RWPE2 (cell line): ENCODE results near the gene EYA2.

Source experiments
- ATAC-seq: fragments of 200-7000 bp; cut with Tn5 transposase; 3 replicates; pipeline ENCODE4 v1.9.1; 2021; ENCODE audit warnings: low read depth
- DNase-seq: peaks from one replicate; pipeline ENCODE4 v3.0.0-alpha.2; 2020; ENCODE audit warnings: low spot score
- H3K27ac ChIP-seq: fragments of 450-650 bp; 2 replicates; pipeline ENCODE4 v1.5.1; 2017; ENCODE audit warnings: mild to moderate bottlenecking; ENCODE audit not compliant: poor library complexity, severe bottlenecking
- H3K27me3 ChIP-seq: fragments of 250-450 bp; sonication (Bioruptor Pico); 2 replicates; pipeline ENCODE4 v1.5.1; 2021; ENCODE audit warnings: mild to moderate bottlenecking, moderate library complexity; ENCODE audit not compliant: insufficient read depth, poor library complexity, severe bottlenecking
- H3K36me3 ChIP-seq: fragments of 250-450 bp; sonication (Bioruptor Pico); 2 replicates; pipeline ENCODE4 v1.5.1; 2020; ENCODE audit warnings: low read depth, mild to moderate bottlenecking, moderate library complexity
- H3K4me1 ChIP-seq: fragments of 250-450 bp; sonication (Bioruptor Pico); 2 replicates; pipeline ENCODE4 v1.5.1; 2021; ENCODE audit warnings: mild to moderate bottlenecking, moderate library complexity; ENCODE audit not compliant: insufficient read depth, poor library complexity, severe bottlenecking
- H3K4me3 ChIP-seq: fragments of 250-450 bp; sonication (Bioruptor Pico); 2 replicates; pipeline ENCODE4 v1.5.1; 2021; ENCODE audit warnings: mild to moderate bottlenecking, moderate library complexity; ENCODE audit not compliant: severe bottlenecking
- H3K9me3 ChIP-seq: fragments of 250-450 bp; sonication (Bioruptor Pico); 2 replicates; pipeline ENCODE4 v1.5.1; 2021; ENCODE audit warnings: mild to moderate bottlenecking, moderate library complexity; ENCODE audit not compliant: severe bottlenecking
- CTCF ChIP-seq: fragments of 450-650 bp; IDR thresholded peaks from one replicate; pipeline ENCODE4 v1.5.1; 2017; ENCODE audit warnings: mild to moderate bottlenecking, moderate library complexity; ENCODE audit not compliant: poor library complexity, severe bottlenecking

The EYA2 gene

GRCh38 chr20:47024461-47024937, 129.9 kb downstream of the EYA2 start:
- H3K27me3 ChIP-seq, result no peaks in the 10 kb centered on the region
- no peak for TF ChIP-seq CTCF
- DNase-seq (no peak), ATAC-seq (no peak)
- no peaks in the 10 kb centered on the region; the same call in 1 of the 2 replicates for H3K36me3 ChIP-seq
- H3K4me3 ChIP-seq, result no peak overlapping the region
- no peaks in the 10 kb centered on the region for H3K9me3 ChIP-seq
- H3K4me1 ChIP-seq, result no peaks in the 10 kb centered on the region
- no peak overlapping the region for H3K27ac ChIP-seq

GRCh38 chr20:47027042-47027441, 132.4 kb downstream of the EYA2 start:
- no peak for DNase-seq
- H3K36me3 ChIP-seq, result no peaks in the 10 kb centered on the region; the same call in 1 of the 2 replicates
- no peaks in the 10 kb centered on the region for H3K9me3 ChIP-seq
- H3K4me3 ChIP-seq, result no peak overlapping the region
- no peaks in the 10 kb centered on the region for H3K4me1 ChIP-seq
- H3K27ac ChIP-seq, result no peak overlapping the region
- H3K27me3 ChIP-seq, result no peaks in the 10 kb centered on the region
- no peak for TF ChIP-seq CTCF
- peak; percentile 35 for ATAC-seq

- TF ChIP-seq CTCF, result no peak
- ATAC-seq, result no peak
- no peak overlapping the region for H3K4me3 ChIP-seq
- H3K9me3 ChIP-seq, result no peaks in the 10 kb centered on the region
- no peak overlapping the region for H3K27ac ChIP-seq
- no peaks in the 10 kb centered on the region; the same call in 1 of the 2 replicates for H3K36me3 ChIP-seq
- DNase-seq, result no peak
- H3K4me1 ChIP-seq, result no peaks in the 10 kb centered on the region
- H3K27me3 ChIP-seq, result no peaks in the 10 kb centered on the region
Observed at GRCh38 chr20:47027456-47027855, 132.8 kb downstream of the EYA2 start.

GRCh38 chr20:47028487-47028886, 133.8 kb downstream of the EYA2 start:
- H3K4me1 ChIP-seq, result no peaks in the 10 kb centered on the region
- TF ChIP-seq CTCF, result no peak
- no peaks in the 10 kb centered on the region for H3K9me3 ChIP-seq
- H3K36me3 ChIP-seq, result no peaks in the 10 kb centered on the region; the same call in 1 of the 2 replicates
- H3K4me3 ChIP-seq, result no peak overlapping the region
- no peaks in the 10 kb centered on the region for H3K27me3 ChIP-seq
- no peak for DNase-seq
- H3K27ac ChIP-seq, result no peak overlapping the region
- no peak for ATAC-seq

GRCh38 chr20:47029845-47030244, 135.2 kb downstream of the EYA2 start:
- H3K4me1 ChIP-seq, result no peaks in the 10 kb centered on the region
- H3K9me3 ChIP-seq, result no peaks in the 10 kb centered on the region
- H3K27ac ChIP-seq, result no peak overlapping the region
- H3K27me3 ChIP-seq, result no peaks in the 10 kb centered on the region
- no peak for TF ChIP-seq CTCF
- no peak overlapping the region for H3K4me3 ChIP-seq
- H3K36me3 ChIP-seq, result no peaks in the 10 kb centered on the region; the same call in 1 of the 2 replicates
- no peak for DNase-seq
- ATAC-seq, result no peak
